Fibroblast of lung (primary cell): ENCODE measurements around the gene BAG5. TPM values are rescaled to one million over a fixed set of nuclear protein-coding genes. Genes with fewer than 3 reads are reported as not detected.

Experiments
- DNase-seq, 2 donors: peaks; one replicate each; pipeline versions ENCODE4 v3.0.0 to v3.0.0-alpha.2; 2010; ENCODE audit warnings: low read depth in 2 of 2
- H2AFZ ChIP-seq: 2 replicates; pipeline ENCODE4 v1.5.1; 2012; ENCODE audit warnings: low read length, control low read depth, inconsistent platforms
- H3K27ac ChIP-seq: 2 replicates; pipeline ENCODE4 v1.5.1; 2011; ENCODE audit warnings: low read length, control low read depth; ENCODE audit not compliant: insufficient read depth
- H3K27me3 ChIP-seq: 2 replicates; pipeline ENCODE4 v1.5.1; 2011; ENCODE audit warnings: mild to moderate bottlenecking, low read length; ENCODE audit not compliant: control insufficient read depth, insufficient read depth
- H3K36me3 ChIP-seq: 2 replicates; pipeline ENCODE4 v1.5.1; 2011; ENCODE audit warnings: low read length; ENCODE audit not compliant: control insufficient read depth, insufficient read depth
- H3K4me1 ChIP-seq: 2 replicates; pipeline ENCODE4 v1.5.1; 2011; ENCODE audit warnings: low read length; ENCODE audit not compliant: control insufficient read depth, insufficient read depth; ENCODE audit errors: extremely low read depth
- H3K4me2 ChIP-seq: 2 replicates; pipeline ENCODE4 v1.5.1; 2011; ENCODE audit warnings: low read length, control low read depth; ENCODE audit not compliant: insufficient read depth; ENCODE audit errors: extremely low read depth
- H3K4me3 ChIP-seq, 4 experiments: fragments of 200-600 bp in 1 of 4; sonication (generic) in 1 of 4; replicated peaks in 1 of 4; 2 replicates each; pipeline ENCODE4 v1.5.1; 2011 to 2016; ENCODE audit warnings: low read length in 4 of 4, low read depth in 3 of 4, mild to moderate bottlenecking in 3 of 4, control low read depth in 2 of 4, inconsistent platforms in 1 of 4, mixed read lengths in 1 of 4; ENCODE audit not compliant: insufficient read depth in 1 of 4; ENCODE audit errors: control extremely low read depth in 1 of 4
- H3K79me2 ChIP-seq: 2 replicates; pipeline ENCODE4 v1.5.1; 2012; ENCODE audit warnings: mild to moderate bottlenecking, low read length, inconsistent platforms; ENCODE audit not compliant: control insufficient read depth, insufficient read depth
- H3K9ac ChIP-seq: 2 replicates; pipeline ENCODE4 v1.5.1; 2011; ENCODE audit warnings: mild to moderate bottlenecking, low read length, control low read depth; ENCODE audit not compliant: insufficient read depth
- H3K9me3 ChIP-seq: 2 replicates; pipeline ENCODE4 v1.5.1; 2012; ENCODE audit warnings: low read depth, low read length; ENCODE audit not compliant: control insufficient read depth, insufficient read depth
- H4K20me1 ChIP-seq: 2 replicates; pipeline ENCODE4 v1.5.1; 2011; ENCODE audit warnings: low read length; ENCODE audit not compliant: control insufficient read depth, insufficient read depth; ENCODE audit errors: extremely low read depth
- EZH2 ChIP-seq: IDR thresholded peaks from 2 replicates; pipeline ENCODE4 v1.5.1; 2012; ENCODE audit warnings: low read length, control low read depth, mild to moderate bottlenecking; ENCODE audit errors: missing control alignments
- polyA plus RNA-seq, 2 donors: library from polyadenylated mRNA; depleted of rRNA in 1 of 2; stranded (reverse) in 1 of 2; unstranded in 1 of 2; fragments of >200 nt; gene quantifications; 2 replicates each; pipeline ENCODE4 v1.2.1, GENCODE V29; 2011 to 2012; ENCODE audit warnings: missing spikeins in 1 of 2
- total RNA-seq: library from RNA; depleted of rRNA; stranded (reverse); fragments of >200 nt; gene quantifications from 2 replicates; pipeline ENCODE4 v1.2.1, GENCODE V29; 2014
- TF ChIP-seq, protein P1 (sequence below), 2 donors: IDR thresholded peaks in 1 of 2; conservative IDR thresholded peaks in 1 of 2; 1 replicate in 1 of 2; 2 replicates in 1 of 2; pipeline ENCODE4 v1.5.1; 2011 to 2012; ENCODE audit warnings: low read length in 2 of 2, control low read depth in 1 of 2, inconsistent platforms in 1 of 2, low read depth in 1 of 2, mild to moderate bottlenecking in 1 of 2

The BAG5 gene
- total and polyA plus RNA-seq, 2 donors (not counting 1 experiment from before 2014, with no cell fraction given), result 14.9 to 25.8 TPM

DNA sequence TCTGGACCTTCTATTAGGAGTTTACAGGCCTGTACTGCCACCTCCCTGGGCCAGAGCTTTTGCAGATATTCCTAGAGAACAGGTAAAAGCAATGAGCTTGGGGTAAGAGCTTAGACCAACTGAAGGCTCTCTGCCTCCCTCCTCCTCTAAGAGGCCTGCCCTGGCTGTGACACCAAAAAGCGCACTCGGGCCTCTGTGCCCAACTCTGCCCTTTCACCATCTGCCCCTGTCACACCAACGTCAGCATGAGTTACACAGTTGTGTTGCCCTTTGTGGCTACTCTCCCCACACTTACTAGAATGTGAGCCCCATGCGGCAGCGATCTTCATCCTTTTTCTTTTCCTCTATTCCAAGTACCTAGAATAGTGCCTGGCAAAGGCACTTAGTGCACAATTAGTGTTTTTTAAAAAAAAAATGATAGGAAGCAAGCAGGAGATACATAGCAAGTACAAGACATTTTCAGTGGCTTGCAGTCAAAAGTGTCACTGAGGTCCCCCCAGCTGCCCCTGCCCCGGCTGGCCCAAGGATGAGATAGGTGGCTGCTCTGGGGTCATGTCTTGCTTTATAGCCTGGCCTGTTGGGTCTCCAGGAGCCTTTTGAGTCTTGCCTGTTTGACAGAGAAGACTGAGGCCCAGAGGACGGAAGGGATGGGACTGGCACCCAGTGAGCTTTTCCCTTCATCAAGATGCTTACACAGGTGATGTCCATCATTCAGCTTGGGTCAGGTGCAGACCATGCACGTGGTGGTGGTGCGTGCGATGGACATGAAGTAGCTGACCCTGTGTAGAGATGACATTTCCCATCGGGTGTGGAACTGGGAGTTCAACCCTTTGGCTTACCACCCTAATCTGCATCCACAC, 52.4 kb downstream of the BAG5 start:
- H3K36me3 ChIP-seq, result peaks cover 15% of the 10 kb centered on the region
- TF ChIP-seq EZH2, result no peak
- TF ChIP-seq, protein P1, sequence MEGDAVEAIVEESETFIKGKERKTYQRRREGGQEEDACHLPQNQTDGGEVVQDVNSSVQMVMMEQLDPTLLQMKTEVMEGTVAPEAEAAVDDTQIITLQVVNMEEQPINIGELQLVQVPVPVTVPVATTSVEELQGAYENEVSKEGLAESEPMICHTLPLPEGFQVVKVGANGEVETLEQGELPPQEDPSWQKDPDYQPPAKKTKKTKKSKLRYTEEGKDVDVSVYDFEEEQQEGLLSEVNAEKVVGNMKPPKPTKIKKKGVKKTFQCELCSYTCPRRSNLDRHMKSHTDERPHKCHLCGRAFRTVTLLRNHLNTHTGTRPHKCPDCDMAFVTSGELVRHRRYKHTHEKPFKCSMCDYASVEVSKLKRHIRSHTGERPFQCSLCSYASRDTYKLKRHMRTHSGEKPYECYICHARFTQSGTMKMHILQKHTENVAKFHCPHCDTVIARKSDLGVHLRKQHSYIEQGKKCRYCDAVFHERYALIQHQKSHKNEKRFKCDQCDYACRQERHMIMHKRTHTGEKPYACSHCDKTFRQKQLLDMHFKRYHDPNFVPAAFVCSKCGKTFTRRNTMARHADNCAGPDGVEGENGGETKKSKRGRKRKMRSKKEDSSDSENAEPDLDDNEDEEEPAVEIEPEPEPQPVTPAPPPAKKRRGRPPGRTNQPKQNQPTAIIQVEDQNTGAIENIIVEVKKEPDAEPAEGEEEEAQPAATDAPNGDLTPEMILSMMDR (conservative IDR thresholded peaks at IDR 0.05 in 1 of 2, IDR thresholded peaks at IDR 0.05 in 1 of 2; ENCODE audit: low read depth in 1 of 2, low read length in 2 of 2), result no peak

DNA sequence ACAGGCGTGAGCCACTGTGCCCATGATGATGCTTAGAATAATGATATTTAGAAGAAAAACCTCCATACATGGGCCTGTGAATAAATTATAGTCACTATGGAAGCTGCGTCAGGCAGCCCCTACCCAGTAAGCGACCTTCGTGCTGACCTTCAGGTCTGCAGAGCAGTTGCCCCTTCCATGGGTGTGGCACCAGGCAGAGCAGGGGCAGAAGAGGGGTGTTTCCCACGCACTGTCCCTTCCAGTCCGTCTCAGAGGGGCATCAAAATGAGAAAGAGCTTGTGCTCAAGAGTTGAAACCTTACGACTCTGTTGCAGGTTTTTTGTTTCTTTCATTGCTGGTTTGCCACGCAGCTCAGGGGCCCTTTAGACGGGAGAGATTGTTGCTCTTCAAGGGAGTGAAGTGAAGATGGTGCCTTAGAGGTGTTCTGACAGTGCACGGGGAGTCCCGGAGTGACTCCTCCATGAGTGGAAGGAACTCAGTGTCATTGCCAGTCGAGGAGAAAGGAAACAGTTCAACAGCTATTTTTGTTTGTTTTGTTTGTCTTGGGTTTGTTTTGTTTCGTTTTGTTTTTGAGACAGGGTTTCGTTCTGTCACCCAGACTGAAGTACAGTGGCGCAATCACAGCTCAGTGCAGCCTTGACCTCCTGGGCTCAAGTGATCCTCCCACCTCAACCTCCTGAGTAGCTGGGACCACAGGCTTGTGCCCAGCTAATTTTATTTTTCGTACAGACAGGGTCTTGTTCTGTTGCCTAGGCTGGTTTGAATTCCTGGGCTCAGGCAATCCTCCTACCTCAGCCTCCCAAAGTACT, 53.7 kb downstream of the BAG5 start:
- H3K4me2 ChIP-seq, result no peak overlapping the region
- no peak overlapping the region for H3K9ac ChIP-seq
- peaks cover 5% of the 10 kb centered on the region for H3K4me1 ChIP-seq
- DNase-seq, result no peak
- H3K27me3 ChIP-seq, result no peaks in the 10 kb centered on the region
- no peak for TF ChIP-seq EZH2
- TF ChIP-seq, protein P1 (conservative IDR thresholded peaks at IDR 0.05 in 1 of 2, IDR thresholded peaks at IDR 0.05 in 1 of 2; ENCODE audit: low read depth in 1 of 2, low read length in 2 of 2), result no peak
- no peaks in the 10 kb centered on the region for H4K20me1 ChIP-seq
- no peak overlapping the region for H2AFZ ChIP-seq
- H3K79me2 ChIP-seq, result no peaks in the 10 kb centered on the region
- no peak overlapping the region for H3K27ac ChIP-seq
- no peaks in the 10 kb centered on the region for H3K9me3 ChIP-seq
- no peak overlapping the region for H3K4me3 ChIP-seq
- H3K36me3 ChIP-seq, result peaks cover 18% of the 10 kb centered on the region

More for the DNA sequence above, 52.4 kb downstream of the BAG5 start:
- H3K27me3 ChIP-seq, result no peaks in the 10 kb centered on the region
- no peak overlapping the region for H3K9ac ChIP-seq
- H3K4me3 ChIP-seq, result no peak overlapping the region
- no peaks in the 10 kb centered on the region for H3K9me3 ChIP-seq
- H2AFZ ChIP-seq, result no peak overlapping the region
- H3K4me2 ChIP-seq, result no peak overlapping the region
- H3K27ac ChIP-seq, result no peak overlapping the region
- no peak for DNase-seq
- H4K20me1 ChIP-seq, result no peaks in the 10 kb centered on the region
- no peaks in the 10 kb centered on the region for H3K79me2 ChIP-seq
- peaks cover 5% of the 10 kb centered on the region for H3K4me1 ChIP-seq

DNA sequence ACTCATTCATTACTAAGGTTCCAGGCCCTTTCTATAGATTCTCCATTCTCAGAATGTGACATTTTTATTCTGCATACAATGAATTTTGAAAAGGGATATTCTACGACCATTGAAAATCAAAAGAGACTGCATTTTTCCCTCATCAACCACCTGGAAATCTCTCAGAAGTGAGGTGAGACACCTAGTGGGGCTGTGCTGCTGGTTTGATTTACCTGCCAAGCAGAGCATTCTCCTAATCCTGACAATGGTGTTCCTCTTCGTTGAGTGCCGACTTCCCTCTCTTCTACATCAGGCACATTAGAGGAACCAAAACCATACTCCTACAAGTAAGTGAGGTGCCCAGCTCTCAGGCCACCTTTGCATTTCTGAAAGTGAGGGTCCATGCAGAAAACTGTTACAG, 54.7 kb downstream of the BAG5 start:
- Histone ChIP-seq H4K20me1 (no peaks in the 10 kb centered on the region), H3K4me2 (no peak overlapping the region), H3K9me3 (no peaks in the 10 kb centered on the region), H3K9ac (no peak overlapping the region), H3K4me1 (peaks cover 3% of the 10 kb centered on the region), H2AFZ (no peak overlapping the region), H3K36me3 (peaks cover 24% of the 10 kb centered on the region), H3K4me3 (no peak overlapping the region), H3K79me2 (no peaks in the 10 kb centered on the region), H3K27ac (no peak overlapping the region), H3K27me3 (no peaks in the 10 kb centered on the region)
- TF ChIP-seq, protein P1 (conservative IDR thresholded peaks at IDR 0.05 in 1 of 2, IDR thresholded peaks at IDR 0.05 in 1 of 2; ENCODE audit: low read depth in 1 of 2, low read length in 2 of 2), result no peak
- no peak for TF ChIP-seq EZH2
- DNase-seq, result no peak
